GM10847 (cell line): ENCODE data around the gene ANKRD23.

Source experiments
- POLR2A ChIP-seq: IDR thresholded peaks from 2 replicates; pipeline ENCODE4 v1.6.1; 2011; ENCODE audit not compliant: insufficient read length; ENCODE audit errors: extremely low read depth

The ANKRD23 gene

DNA sequence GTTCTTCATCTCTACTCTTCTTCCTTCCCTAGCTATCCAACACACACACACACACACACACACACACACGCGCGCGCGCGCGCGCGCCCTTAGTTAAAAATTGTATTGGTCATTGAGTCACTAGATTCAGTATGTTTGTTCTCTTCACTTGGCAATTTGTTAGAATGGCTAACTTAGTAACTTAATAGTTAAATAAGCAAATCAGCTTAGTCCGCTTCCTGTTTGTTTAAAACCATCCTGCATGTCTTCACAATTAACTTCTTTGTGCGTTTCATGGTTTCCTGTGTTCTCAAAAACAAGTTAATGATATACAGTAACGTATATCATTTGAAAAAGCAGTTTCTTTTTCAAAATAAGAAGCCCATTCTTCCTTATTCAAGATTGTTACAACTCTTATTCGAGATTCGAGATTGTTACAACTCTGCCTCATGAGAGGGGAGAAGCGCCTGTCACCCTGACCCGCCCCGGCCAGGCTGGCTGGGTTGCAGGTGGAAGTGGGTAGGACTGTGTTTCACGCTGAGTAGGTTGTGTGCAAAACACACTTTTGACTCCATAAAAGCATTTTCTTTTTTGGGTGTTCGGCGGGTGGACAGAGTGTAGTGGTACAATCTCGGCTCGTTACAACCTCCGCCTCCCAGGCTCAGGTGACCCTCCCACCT is 37.2 kb downstream of the ANKRD23 start:
- no peak for TF ChIP-seq POLR2A

DNA sequence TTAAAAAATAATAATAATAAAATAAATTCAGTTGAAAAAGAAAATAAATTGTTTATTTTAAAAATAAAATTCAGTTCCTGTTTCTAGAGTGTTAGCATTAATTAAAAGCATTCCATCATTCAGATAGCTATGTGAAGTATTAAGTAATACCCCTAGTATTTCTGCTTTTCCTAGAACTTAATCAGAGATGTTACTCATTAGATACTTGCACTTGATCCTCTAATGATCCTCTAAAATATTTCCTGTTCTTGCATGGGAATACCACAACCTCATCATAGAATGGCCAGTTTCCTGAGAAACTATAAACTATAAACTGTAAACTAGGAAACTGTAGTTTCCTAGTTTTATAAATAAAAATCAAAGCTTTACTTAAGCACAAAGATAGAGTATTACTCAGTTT is 38.8 kb downstream of the ANKRD23 start:
- TF ChIP-seq POLR2A: no peak

DNA sequence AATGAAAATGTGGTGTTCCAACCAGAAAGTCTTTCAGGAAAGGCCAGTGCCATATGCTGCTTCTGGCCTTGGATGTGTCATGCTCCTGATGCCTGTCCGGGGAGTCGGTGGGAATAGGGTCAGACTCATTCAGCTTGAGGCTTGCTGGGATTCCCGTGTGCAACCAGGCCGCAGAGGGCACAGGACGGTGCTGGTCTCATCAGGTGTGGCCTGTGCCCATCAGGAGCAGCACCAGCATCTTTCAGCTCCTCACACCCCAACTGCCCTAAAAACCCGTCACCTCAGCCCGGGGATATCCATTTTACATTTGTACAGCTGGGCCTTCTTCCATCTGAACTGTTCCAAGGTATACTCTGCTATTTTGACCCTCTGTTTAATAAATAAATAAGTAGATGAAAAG is 41.1 kb downstream of the ANKRD23 start:
- TF ChIP-seq POLR2A: no peak

DNA sequence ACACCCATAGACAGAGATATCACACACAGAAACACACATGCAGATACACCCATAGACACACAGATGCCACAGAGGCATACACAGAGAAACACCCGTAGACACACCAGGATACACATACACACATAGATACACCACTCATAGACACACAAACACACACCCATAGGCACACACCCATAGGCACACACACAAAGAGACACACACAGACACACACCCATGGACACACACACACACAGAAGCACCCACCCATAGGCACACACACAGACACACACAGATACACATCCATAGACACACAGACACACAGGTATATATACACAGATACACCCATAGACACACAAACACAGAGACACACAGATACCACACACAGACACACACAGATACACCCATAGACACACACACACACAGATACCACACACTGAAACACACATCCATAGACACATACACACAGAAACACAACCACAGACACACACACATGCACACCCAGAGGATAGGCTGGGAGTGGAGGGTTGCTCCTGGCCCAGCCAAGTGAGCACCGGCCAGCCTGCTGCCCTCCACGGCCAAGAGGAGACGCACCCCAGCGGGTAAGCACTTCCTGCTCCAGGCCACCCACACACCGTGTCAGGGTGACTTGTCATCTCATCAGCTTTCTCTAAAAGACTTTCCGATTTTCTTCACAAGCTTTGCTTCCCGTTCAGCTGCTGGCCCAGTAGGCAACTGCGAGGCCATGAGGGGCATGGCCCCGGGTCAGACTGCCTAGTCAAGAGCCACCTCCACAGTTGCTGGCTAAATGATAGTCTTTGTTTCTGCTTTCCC is 41.8 kb downstream of the ANKRD23 start:
- no peak for TF ChIP-seq POLR2A

DNA sequence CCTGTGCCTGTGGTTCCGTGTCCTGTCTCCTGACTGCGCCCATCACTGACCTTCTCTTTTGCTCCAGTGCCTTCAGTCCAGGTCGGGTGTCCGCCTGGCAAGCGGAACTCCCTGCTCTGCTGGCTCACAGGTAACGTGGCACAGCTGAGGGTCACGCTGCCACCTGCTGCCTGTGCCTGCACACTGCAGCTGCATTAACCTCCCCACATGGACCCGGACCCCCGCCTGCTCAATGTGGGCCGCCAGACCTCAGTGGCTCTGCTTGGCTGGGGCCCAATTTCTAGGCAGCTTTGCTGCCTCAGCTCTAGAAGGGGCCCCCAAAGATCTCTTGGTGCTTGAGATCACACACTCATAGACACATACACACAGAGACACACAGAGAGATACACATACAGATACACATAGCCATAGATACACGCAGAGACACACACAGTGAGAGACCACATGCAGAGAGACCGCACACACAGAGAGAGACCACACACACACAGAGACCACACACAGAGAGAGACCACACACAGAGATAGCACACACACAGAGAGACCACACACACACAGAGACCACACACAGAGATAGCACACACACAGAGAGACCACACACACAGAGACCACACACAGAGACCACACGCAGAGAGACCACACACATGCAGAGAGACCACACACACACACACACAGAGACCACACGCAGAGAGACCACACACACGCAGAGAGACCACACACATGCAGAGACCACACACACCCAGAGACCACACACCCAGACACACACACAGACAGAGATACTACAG is 42.6 kb downstream of the ANKRD23 start:
- no peak for TF ChIP-seq POLR2A

DNA sequence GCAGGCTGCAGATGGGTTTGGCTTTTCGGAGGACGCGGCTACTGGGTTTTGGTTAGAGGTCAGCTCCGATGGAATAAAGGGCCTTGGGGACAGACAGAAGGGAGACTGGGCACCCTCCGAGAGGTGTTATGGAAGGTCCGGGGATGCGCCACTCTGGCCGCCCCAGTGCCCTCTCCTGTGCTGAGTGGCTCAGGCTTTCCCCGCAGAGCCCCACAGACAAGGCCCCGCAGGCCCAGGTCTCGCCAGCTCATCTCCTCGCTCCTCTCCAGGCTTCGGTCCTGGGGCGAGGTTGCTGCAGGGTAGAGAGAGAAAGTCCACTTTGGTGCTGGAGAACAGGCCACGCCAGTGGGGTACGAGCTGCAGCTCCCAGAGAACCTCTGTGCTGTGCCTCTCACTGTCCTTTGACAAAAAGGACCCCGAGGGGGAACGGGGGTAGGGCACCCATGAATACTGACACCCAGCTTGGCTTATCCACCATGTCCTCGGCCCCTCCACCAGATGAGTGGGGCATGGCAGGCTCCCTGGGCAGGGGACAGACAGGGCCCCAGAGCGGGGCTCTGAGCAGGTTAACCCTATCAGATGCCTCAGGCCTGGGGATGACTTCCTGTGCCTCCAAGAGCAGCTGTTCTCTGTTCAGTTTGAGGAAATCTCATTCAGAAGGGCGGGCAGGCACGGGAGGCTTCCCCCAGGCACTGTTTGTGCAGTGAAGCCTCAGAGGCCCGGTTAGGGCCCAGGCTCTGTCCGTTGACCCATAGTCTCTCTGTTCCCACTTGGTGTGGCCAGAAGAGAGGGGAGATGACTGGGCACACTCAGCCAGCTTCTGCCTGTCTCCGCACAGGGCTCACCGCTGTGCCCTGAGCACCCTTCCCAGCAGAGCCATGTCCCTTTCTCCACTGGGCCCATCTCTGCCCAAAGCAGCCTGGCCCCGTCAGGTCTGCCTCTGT is 43.5 kb downstream of the ANKRD23 start:
- no peak for TF ChIP-seq POLR2A

DNA sequence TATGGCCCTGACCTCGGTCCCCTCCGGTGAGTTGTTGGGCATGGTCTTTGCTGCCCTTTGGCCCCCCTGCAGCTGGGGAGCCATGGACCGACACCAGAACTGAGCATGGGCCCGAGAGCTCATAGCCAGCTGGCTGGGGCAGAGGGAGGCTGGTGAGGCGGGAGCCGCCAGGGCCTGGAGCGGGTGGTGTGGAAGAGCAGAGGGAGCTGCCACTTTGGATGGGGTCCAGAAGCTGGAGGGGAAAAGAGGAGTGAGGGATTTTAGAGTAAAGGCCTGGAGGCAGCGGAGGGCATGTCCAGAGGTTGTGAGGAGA is 44.2 kb downstream of the ANKRD23 start:
- TF ChIP-seq POLR2A: no peak

DNA sequence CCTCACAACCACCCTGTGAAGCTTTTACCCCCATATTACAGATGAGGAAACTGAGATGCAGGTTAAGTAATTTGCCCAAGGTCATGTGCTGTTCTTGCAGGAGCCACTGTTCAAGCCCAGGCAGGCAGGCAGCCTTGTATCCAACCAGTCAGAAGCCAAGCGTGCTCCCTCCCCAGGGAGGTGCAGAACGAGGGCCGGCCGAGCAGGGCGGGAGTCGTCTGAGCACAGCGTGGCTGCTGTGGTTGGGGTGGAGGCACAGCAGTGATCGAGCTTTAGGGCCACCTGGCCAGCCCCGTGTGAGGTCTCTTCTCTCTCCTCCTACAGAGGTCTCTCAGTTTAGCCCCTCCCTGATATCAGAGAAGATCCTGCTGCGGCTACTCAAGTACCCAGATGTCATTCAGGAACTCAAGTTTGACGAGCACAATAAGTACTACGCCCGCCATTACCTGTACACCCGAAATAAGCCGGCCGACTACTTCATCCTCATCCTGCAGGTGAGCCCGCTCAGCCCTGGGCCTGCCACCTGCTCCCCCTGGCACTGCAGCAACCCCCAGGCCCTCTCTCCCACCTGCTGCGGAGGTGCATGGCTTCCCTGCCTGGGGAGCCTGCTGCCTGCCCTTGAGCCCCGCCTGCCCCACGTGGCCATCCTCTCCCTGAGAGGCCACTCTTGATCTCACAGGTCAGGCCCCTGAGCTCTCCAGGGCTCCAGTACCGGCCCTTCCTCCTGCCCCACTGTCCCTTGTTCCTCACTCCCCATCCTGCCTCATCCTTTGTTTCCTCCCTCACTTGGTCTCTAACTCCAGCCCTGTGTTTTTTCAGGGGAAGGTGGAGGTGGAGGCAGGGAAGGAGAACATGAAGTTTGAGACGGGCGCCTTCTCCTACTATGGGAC is 44.8 kb downstream of the ANKRD23 start:
- no peak for TF ChIP-seq POLR2A

DNA sequence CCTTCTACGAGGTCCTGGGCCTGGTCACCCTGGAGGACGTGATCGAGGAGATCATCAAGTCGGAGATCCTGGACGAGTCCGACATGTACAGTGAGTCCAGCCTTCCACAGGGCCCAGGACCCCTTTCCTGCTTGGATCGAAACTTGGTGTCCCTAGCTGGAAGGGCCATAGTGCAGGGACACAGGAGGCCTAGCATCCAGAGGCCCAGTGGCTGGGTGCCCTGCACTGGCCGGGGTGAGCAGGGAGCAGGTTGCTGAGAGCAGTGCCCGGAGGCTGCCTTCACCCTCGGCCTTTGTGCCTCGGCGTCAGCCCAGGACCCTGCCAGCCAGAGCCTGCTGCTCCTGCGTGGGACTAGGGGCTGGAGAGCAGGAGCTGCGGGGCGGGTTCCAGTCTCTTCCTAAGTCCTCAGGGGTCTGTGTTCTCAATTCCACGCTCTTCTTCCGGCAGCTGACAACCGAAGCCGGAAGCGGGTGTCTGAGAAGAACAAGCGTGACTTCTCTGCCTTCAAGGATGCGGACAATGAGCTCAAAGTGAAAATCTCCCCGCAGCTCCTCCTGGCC is 46.7 kb downstream of the ANKRD23 start:
- TF ChIP-seq POLR2A: no peak

DNA sequence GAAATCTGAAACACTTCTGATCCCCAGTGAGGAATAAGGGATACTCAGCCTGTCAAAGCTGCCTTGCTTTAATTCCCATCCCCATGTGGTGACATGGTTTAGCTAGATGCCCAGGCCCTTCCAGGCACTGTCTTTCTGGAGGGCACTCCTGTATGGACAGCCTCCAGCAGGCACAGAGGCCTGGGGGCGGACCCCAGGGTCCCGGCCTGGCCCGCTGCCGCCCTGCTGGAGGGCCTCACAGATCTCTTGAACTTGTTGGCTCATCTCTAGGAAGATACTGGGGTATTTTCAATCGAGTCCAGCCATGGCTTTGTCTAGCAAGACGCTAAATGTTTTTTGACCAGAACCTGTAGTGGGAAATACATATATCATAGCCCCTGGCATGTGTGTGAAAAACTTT is 48.7 kb downstream of the ANKRD23 start:
- TF ChIP-seq POLR2A: no peak

DNA sequence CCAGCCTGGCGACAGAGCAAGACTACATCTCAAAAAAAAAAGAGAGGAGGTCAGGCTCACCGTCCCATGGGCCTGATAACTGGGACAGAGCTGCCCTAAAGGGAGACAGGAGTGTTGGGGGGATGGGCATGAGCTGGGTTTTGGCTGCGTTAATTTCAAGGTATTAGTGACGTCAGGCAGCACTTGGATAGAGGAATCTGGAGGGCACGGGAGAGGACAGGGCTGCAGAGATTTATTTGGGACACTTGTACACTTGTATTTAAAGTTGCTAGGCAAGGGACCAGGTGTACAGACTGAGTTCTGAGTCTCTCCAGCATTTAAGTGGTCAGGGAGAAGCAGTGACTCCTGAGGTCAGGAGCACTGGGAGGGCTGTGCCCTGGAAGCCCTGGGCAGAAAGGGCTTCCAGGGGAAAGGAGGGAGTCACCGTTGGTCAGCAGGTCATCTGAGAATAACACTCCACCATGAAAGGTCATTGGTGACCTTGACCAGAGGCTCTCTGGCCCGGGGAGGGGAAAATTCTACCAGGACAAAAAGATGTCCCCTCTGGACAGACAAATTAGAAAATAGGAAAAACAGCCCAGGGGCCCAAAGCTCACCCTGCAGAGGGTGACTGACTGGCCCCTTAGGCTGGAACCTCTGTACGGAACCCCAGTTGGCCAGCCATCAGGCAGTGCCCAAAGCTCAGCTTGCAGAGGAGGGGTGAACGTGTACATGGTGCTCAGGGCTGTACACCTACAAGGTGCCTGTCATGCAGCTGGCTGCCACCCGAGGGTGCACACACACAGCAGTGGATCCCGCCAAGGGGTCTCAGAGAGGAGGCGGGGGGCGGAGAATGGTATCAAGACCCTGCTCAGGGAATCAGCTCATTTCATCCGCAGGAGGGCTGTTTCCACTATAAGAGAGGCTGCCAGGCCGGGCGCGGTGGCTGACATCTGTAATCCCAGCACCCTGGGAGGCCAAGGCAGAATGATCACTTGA is 50.8 kb downstream of the ANKRD23 start:
- TF ChIP-seq POLR2A: no peak

DNA sequence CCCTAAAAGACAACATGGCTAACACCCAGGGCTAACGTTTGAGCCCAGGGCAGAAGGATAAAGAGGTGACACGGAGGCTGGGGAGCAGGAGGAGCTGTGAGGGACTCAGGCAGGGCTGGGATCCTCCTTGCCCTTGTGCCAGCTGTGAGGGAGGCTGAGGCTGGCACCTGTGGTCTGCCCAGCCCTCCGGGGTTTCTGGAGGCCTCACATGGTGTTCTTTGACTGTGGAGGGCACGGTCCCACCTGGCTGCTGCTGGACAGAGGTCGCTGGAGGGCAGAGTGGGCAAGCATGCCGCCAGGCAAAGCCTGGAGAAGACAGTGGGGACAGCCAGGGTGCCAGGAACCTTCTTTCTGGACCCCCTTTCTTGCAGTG is 54.6 kb downstream of the ANKRD23 start:
- no peak for TF ChIP-seq POLR2A
